Activated naive CD4-positive, alpha-beta T cell treated with Interleukin-2 at 50 U/mL for 16 hours (primary cell): ENCODE data around the gene THAP4.

Source experiments
- DNase-seq: peaks from one replicate; pipeline ENCODE4 v3.0.0-alpha.2; 2020

The THAP4 gene

GRCh38 chr2:241637018-241637794 is at the start of gene THAP4, which contains the start of gene ATG4B:
THAP4 (minus strand) TSS chr2:241637158; CDS start chr2:241637017, 141 bp downstream.
ATG4B (plus strand) TSS chr2:241637693; CDS start chr2:241637715, 22 bp downstream.
- DNase-seq: peak; percentile 80

GRCh38 chr2:241686324-241686649 is 49.3 kb upstream of the THAP4 start:
- DNase-seq: no peak

GRCh38 chr2:241680827-241681599 is 44.1 kb upstream of the THAP4 start:
- no peak for DNase-seq

GRCh38 chr2:241680044-241680443 is 43.1 kb upstream of the THAP4 start:
- DNase-seq: no peak

- no peak for DNase-seq
Measured at GRCh38 chr2:241678784-241679540, 42.0 kb upstream of the THAP4 start.

- DNase-seq: no peak
Measured at GRCh38 chr2:241678307-241678706, 41.3 kb upstream of the THAP4 start.

- DNase-seq: no peak
Measured at GRCh38 chr2:241677392-241677791, 40.4 kb upstream of the THAP4 start.

GRCh38 chr2:241676665-241677064 is 39.7 kb upstream of the THAP4 start:
- no peak for DNase-seq

GRCh38 chr2:241675885-241676284 is 38.9 kb upstream of the THAP4 start:
- no peak for DNase-seq

- DNase-seq: no peak
Measured at GRCh38 chr2:241673797-241674725, 37.1 kb upstream of the THAP4 start.

- no peak for DNase-seq
Measured at GRCh38 chr2:241673189-241673663, 36.3 kb upstream of the THAP4 start.

- DNase-seq: no peak
Measured at GRCh38 chr2:241672243-241673188, 35.6 kb upstream of the THAP4 start.

- DNase-seq: no peak
Measured at GRCh38 chr2:241671457-241672240, 34.7 kb upstream of the THAP4 start.

GRCh38 chr2:241670333-241671110 is 33.6 kb upstream of the THAP4 start:
- DNase-seq: no peak

GRCh38 chr2:241668839-241669238 is 31.9 kb upstream of the THAP4 start:
- DNase-seq: no peak

- no peak for DNase-seq
Measured at GRCh38 chr2:241668354-241668753, 31.4 kb upstream of the THAP4 start.

- no peak for DNase-seq
Measured at GRCh38 chr2:241666627-241667400, 29.9 kb upstream of the THAP4 start.

GRCh38 chr2:241665731-241666440 is 28.9 kb upstream of the THAP4 start:
- no peak for DNase-seq
